SK-MEL-5 (cell line): ENCODE results near the gene STEAP2. TPM values are rescaled to one million over a fixed set of nuclear protein-coding genes. Genes with fewer than 3 reads are reported as not detected.

Source experiments
- DNase-seq: peaks from one replicate; pipeline ENCODE4 v3.0.0-alpha.2; 2016; ENCODE audit warnings: low read depth, low spot score
- in situ Hi-C: cut with HindIII; loops from 2 replicates; pipeline ENCODE4 v1.10.0; 2016; ENCODE audit warnings: low sequenced_read_pairs, high pct_unique_total_duplicates, low pct_unique_long_range_greater_than_20kb
- total RNA-seq: library from RNA; depleted of rRNA; stranded (reverse); fragments of >200 nt; shearing (Covaris generic); gene quantifications from 2 replicates; pipeline ENCODE4 v1.2.3, GENCODE V29; 2014

The STEAP2 gene
- total RNA-seq, 1 experiment from 2014 or later = 2.0 TPM

DNA sequence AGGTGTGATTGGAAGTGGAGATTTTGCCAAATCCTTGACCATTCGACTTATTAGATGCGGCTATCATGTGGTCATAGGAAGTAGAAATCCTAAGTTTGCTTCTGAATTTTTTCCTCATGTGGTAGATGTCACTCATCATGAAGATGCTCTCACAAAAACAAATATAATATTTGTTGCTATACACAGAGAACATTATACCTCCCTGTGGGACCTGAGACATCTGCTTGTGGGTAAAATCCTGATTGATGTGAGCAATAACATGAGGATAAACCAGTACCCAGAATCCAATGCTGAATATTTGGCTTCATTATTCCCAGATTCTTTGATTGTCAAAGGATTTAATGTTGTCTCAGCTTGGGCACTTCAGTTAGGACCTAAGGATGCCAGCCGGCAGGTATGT is 13.6 kb downstream of the STEAP2 start:
- in situ Hi-C loops = no loop called here
- DNase-seq = no peak

DNA sequence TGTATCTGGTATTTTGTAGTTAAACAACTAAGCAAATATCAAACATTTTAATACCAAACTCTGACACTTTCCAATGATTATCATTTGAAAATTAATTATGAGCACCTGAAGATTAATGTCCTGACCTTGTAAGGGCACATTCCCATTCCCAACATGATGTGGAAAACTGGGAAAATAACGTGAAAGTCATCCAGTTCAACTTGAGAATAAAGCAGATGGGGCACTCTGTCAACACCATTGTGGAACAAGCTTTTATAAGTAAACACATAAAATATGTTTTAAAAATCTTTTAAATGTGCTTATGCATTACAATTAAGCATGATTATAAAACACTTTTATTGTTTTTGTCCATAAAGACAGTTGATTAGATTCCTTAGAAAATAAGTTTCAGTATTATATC is 14.1 kb downstream of the STEAP2 start:
- no peak for DNase-seq
- in situ Hi-C loops = no loop called here

DNA sequence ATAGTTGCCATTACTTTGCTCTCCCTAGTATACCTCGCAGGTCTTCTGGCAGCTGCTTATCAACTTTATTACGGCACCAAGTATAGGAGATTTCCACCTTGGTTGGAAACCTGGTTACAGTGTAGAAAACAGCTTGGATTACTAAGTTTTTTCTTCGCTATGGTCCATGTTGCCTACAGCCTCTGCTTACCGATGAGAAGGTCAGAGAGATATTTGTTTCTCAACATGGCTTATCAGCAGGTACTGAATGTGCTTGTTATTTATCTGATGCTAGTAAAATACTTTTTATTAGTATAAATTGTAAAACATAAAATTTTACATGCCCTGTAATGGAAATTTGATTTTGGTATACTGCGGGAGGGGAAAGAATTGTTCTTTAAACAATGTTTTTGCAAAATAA is 15.7 kb downstream of the STEAP2 start:
- in situ Hi-C loops = no loop called here
- DNase-seq = no peak

DNA sequence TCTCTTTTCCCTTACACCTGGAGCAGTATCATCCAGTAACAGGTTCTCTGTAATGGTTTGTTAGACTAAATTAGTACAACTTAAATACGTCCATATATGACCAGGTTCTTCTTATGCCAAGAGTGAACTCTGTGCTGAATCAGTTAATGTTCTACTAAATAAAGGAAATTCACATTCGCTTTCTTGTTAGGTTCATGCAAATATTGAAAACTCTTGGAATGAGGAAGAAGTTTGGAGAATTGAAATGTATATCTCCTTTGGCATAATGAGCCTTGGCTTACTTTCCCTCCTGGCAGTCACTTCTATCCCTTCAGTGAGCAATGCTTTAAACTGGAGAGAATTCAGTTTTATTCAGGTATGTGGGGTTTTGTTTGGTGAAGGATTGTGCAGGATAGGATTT is 18.1 kb downstream of the STEAP2 start:
- in situ Hi-C loops = no loop called here
- DNase-seq = no peak

DNA sequence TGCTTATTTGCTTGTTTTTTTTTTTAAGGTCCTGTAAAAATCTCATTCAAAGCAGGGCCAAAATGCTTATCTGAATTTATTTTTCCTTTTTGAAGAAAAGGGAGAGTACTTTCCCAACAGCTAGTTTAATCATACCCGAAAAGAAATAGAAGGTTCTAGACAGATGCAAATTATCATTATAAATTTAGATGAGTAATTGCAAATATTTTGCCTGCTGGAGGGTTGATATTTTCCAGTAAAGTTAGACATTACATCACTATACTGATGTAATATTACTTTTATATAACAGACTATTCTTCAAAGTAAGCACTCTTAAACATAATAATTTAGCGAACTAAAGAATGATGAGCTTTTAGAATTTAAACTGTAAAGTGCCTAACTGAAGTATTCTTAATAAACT is 19.3 kb downstream of the STEAP2 start:
- no peak for DNase-seq
- in situ Hi-C loops = no loop called here

DNA sequence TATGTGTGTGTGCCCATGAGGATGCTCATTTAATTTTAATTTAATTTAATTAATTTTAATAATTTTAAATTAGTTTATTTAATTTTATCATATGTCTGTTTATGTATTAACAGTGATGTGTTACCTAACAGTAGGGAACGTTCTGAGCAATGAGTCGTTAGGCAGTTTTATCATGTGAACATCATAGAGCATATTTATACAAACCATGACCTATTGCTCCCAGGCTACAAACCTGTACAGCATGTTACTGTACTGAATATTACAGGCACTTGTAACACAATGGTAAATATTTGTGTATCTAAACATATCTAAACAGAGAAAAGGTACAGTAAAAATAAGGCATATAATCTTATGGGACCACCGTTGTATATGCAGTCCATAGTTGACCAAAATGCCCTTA is 19.8 kb downstream of the STEAP2 start:
- in situ Hi-C loops = no loop called here

DNA sequence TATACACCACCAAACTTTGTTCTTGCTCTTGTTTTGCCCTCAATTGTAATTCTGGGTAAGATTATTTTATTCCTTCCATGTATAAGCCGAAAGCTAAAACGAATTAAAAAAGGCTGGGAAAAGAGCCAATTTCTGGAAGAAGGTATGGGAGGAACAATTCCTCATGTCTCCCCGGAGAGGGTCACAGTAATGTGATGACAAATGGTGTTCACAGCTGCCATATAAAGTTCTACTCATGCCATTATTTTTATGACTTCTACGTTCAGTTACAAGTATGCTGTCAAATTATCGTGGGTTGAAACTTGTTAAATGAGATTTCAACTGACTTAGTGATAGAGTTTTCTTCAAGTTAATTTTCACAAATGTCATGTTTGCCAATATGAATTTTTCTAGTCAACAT is 20.9 kb downstream of the STEAP2 start:
- no peak for DNase-seq
- in situ Hi-C loops = no loop called here

More for the DNA sequence above, 19.8 kb downstream of the STEAP2 start:
- DNase-seq = no peak

DNA sequence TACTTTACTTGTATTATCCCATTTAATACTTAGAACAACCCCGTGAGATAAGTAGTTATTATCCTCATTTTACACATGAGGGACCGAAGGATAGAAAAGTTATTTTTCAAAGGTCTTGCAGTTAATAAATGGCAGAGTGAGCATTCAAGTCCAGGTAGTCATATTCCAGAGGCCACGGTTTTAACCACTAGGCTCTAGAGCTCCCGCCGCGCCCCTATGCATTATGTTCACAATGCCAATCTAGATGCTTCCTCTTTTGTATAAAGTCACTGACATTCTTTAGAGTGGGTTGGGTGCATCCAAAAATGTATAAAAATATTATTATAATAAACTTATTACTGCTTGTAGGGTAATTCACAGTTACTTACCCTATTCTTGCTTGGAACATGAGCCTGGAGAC is 22.0 kb downstream of the STEAP2 start:
- DNase-seq = no peak
- in situ Hi-C loops = no loop called here

DNA sequence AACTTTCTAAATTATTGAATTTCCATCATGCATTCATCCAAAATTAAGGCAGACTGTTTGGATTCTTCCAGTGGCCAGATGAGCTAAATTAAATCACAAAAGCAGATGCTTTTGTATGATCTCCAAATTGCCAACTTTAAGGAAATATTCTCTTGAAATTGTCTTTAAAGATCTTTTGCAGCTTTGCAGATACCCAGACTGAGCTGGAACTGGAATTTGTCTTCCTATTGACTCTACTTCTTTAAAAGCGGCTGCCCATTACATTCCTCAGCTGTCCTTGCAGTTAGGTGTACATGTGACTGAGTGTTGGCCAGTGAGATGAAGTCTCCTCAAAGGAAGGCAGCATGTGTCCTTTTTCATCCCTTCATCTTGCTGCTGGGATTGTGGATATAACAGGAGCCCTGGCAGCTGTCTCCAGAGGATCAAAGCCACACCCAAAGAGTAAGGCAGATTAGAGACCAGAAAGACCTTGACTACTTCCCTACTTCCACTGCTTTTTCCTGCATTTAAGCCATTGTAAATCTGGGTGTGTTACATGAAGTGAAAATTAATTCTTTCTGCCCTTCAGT is 25.3 kb downstream of the STEAP2 start:
- DNase-seq = peak; percentile 18

DNA sequence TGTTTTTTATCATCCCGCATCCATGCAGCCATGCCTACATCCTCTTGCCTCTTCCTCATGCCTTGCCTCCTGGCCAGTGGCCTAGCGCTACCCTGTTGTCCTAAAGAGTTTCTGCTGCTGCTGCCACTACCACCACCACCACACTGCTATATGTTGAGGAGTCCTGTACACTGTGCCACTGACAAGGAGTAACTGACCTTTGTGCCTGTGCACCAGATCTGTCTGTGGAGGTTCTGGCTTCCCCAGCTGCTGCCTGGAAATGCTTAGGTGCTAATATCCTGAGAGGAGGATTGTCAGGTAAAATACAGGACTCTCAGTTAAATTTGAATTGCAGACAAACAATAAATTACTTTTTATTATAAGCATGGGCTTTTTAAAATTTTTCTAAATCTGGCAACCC is 26.5 kb downstream of the STEAP2 start:
- DNase-seq = no peak
- in situ Hi-C loops = no loop called here

More for the DNA sequence above, 25.3 kb downstream of the STEAP2 start:
- in situ Hi-C loops = no loop called here

DNA sequence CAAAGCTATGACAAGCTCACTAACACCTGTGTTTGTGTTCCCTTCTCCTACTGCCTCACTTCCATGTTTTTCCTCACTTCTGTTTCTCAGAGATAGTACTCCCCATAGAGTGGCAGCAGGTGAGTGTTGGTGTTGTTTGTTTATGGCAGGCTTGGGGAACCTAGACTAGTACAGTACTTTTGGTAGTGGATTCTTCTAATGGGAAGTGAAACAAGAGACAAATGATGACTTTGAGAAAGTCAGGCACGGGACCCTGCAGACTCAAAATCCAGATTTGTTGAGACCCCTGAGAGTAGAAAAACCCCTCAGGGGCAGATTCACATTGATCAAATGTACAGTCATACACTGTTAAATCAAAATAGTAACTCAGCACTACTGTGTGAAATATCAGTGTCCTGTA is 27.0 kb downstream of the STEAP2 start:
- no peak for DNase-seq
- in situ Hi-C loops = no loop called here

DNA sequence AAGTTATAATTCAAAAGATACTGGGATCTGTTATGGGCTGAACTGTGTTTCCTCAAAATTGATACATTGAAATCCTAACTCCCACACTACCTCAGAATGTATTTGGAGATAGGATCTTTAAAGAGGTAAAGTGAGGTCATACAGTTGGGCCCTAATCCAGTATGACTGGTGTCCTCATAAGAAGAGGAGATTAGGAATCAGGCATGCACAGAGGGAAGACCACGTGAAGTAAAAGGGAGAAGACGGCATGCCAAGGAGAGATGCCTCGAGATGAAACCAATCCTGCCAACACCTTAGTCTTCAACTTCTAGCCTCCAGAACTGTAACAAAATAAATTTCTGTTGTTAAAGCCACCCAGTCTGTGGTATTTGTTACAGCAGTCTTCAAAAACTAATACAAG is 27.5 kb downstream of the STEAP2 start:
- no peak for DNase-seq
- in situ Hi-C loops = no loop called here

DNA sequence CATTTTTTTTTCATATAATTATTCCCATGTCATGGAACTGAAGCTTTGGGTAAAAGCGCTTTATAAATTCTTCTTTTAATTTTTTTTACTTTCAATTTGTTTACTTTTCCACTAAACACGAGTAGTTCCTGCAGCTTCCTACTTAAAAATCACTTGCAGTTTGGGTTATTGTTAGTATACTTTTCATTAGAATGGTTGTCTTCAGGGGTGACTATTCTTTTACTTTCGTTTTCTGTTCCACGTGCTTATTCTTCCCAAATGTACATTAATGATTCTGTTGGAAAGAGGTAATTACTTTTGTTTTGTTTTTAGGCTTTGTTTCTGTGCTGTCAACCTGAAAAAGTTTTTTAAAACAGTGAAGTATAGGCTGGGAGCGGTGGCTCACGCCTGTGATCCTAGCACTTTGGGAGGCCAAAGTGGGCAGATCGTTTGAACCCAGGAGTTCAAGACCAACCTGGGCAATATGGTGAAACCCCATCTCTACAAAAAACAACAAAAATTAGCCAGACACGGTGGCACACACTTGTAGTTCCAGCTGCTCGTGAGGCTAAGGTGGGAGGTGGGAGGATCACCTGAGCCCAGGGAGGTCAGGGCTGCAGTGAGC is 28.2 kb downstream of the STEAP2 start:
- DNase-seq = no peak
- in situ Hi-C loops = no loop called here

DNA sequence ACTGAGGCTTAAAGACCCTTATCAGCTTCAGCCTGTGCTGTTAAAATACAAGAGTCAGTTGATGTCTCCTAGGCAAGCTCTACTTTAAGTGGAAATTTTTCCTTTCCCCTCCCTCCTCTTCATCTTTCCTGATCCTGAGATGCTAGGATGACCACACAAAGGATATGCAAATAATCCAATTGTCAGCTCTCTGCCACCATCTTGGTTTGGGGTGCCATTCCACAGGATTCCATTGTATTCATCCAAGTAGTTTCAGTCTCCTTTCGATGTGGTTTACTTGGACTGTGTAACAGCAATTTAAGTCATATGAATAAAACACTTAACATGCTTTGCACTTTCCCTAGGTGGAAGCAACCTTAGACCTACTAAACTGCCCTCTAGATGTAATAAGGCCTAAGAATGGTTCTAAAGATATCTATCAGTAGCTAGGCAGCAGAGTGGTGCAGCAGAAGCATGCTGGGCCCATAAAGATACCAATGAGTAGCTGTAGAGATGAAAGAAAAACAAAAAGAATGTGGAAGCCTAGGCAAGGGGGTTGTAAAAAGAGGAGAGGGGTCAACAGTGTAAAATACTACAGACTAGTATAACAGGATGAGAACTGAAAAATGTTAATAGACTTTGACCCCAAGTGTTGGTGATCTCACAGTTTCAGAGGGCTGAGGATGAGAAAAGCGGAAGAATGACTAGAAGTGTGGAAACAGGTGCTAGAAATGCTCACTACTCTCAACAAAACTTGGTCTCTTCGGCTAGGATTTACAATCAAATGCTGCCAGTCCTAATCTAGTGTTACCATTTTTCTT is 31.0 kb downstream of the STEAP2 start:
- no peak for DNase-seq
- in situ Hi-C loops = no loop called here

DNA sequence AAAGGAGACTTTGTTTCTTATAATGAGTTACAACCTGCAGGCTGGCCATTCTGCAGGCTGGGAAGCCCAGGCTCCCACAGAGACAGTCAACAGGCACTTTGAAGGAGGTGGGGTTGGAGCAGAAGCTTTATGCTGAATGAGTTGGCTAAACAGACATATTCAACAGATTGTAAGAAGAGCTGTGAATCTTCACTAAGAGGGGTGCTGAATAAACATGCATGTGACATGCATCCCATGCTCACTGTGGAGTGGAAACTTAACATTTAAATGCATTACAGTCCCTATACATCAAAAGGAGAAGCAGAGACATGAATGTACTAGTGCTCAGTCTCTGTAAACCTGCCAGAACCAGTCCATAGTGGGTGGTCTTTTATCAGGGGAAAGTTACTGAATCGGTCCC is 32.0 kb downstream of the STEAP2 start:
- in situ Hi-C loops = no loop called here
- DNase-seq = peak; percentile 15

DNA sequence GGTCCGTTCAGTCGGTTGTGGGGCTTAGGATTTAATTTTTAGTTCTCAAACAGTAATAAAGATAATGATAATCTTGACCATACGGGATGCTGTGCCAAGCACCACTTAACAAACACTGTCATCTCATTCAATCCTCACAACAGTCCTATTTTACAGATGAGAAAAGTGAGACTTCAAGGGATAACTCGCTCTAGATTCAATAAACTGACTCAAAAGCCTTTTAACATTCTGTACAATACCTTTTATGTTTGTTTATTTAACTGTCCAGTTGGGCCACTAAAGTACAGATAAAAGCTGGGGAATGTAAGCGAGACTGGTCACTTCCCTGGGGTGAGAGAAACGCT is 33.0 kb downstream of the STEAP2 start:
- in situ Hi-C loops = no loop called here

DNA sequence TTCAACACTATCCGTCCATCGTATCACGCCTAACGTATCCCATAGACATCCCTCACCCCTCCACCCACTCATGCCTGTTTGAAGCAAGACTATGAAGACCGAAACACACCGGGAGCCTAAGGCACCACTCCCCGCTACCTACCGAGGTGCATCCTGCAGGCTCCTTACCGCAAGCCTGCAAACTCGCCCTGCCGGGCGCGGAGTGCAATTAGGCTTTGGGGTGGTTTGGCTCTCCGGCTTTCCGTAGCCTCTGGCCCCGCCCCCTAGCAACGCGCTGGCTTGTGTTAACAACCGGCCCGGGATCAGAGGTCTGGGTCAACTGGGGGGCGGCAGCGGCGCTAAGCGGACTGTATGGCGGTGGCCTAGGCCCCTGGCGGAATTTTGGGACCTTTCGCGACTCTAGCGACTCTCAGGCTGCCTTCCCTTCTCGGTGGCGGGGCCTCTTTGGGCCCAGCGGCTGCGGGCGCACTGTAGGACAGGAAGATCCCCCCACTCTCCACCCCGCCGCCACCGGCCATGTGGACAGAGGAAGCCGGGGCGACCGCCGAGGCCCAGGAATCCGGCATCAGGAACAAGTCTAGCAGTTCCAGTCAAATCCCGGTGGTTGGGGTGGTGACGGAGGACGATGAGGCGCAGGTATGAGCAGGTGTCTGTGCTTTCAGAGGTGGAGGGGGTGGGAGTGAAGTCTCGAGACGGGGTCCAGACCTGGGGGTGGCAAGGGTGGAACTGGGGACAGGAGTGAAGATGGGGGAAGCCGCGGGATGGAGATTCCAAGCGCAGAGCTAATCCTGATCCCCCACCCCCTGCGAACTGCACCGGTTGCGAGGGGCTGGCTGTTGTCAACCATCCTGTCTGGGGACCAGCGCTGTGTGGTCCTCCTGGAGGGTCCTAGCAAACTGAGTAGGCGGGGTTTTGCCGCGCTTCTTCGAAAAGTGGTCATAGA is 33.6 kb downstream of the STEAP2 start, which contains the start of gene CFAP69:
TSS of gene CFAP69 (plus strand) at position 266 of the 943 bp plus-strand sequence. CDS start at position 517, 251 bp downstream.
- peak; percentile 88 for DNase-seq
- in situ Hi-C loops = no loop called here

More for the DNA sequence above, 33.0 kb downstream of the STEAP2 start:
- DNase-seq = no peak

DNA sequence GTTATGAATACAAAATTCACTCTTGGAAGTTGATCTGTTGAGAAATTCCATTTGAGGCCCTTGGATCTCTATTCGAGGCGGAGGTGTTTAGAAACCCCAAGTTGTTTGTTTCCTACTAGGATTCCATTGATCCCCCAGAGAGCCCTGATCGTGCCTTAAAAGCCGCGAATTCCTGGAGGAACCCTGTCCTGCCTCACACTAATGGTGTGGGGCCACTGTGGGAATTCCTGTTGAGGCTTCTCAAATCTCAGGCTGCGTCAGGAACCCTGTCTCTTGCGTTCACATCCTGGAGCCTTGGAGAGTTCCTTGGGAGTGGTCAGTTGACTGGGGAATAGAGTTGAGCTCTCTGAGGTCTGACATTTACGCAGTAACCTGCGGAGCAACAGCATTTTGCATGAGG is 34.6 kb downstream of the STEAP2 start:
- no peak for DNase-seq
- in situ Hi-C loops = no loop called here
